ENCODE measurements around the gene RANGRF. TPM values are rescaled to one million over a fixed set of nuclear protein-coding genes. Genes with fewer than 3 reads are reported as not detected.

Gene RANGRF
- total and polyA plus RNA-seq, 9 of the 15 experiments (the other 6 are each of a cell fraction or from before 2014, with no cell fraction given): 7.6 to 60.0 (median 16.0) TPM

- peak; percentile 72; the same call in 1 of the 2 replicates for TF ChIP-seq CEBPB (tag; IDR thresholded peaks at IDR 0.05)
- TF ChIP-seq SIN3B (IDR thresholded peaks at IDR 0.05; ENCODE audit: low read depth): peak; percentile 81
- TF ChIP-seq RBM15 (IDR thresholded peaks at IDR 0.05; ENCODE audit: insufficient read depth, low read length): no peak
- TF ChIP-seq HMBOX1 (IDR thresholded peaks at IDR 0.05): no peak
- TF ChIP-seq MLX (CRISPR knock-in tag; conservative IDR thresholded peaks at IDR 0.05): 0 out of 4 replicates have a peak, but pooled peaks of 1 of the 2 experiments have one; percentile 50
- TF ChIP-seq AFF4 (CRISPR knock-in tag; IDR thresholded peaks at IDR 0.05): no peak; the same call in 1 of the 2 replicates
- no peak for TF ChIP-seq THRB (CRISPR knock-in tag; conservative IDR thresholded peaks at IDR 0.05)
- TF ChIP-seq SFPQ (IDR thresholded peaks at IDR 0.05; ENCODE audit: low read depth, low read length): no peak
- TF ChIP-seq RBM14 (IDR thresholded peaks at IDR 0.05; ENCODE audit: borderline replicate concordance, insufficient read depth, low read depth, low read length): no peak
- TF ChIP-seq ZC3H4 (CRISPR knock-in tag; IDR thresholded peaks at IDR 0.05; ENCODE audit: borderline replicate concordance): no peak
- no peak for TF ChIP-seq TRIM24 (IDR thresholded peaks at IDR 0.05)
- no peak for TF ChIP-seq MAFK (IDR thresholded peaks at IDR 0.05; ENCODE audit: low read length)
- no peak for TF ChIP-seq STAT5A (IDR thresholded peaks at IDR 0.05; ENCODE audit: borderline replicate concordance, low read length)
- TF ChIP-seq ASH1L (IDR thresholded peaks at IDR 0.05; ENCODE audit: borderline replicate concordance, low read depth, partially characterized antibody): no peak
- TF ChIP-seq MECOM (CRISPR knock-in tag; IDR thresholded peaks at IDR 0.05): no peak
- no peak for TF ChIP-seq STAG1 (CRISPR knock-in tag; IDR thresholded peaks at IDR 0.05; ENCODE audit: borderline replicate concordance)
- TF ChIP-seq BDP1 (IDR thresholded peaks at IDR 0.05; ENCODE audit: insufficient read depth, insufficient read length): no peak
Observed at GRCh38 chr17:8248751-8249607, 39.5 kb upstream of the RANGRF start, which contains the start of gene PFAS (continued).

Data from K562 (cell line).